ENCODE measurements around the gene MORC1. TPM values are rescaled to one million over a fixed set of nuclear protein-coding genes. Genes with fewer than 3 reads are reported as not detected.

Gene MORC1, protein sequence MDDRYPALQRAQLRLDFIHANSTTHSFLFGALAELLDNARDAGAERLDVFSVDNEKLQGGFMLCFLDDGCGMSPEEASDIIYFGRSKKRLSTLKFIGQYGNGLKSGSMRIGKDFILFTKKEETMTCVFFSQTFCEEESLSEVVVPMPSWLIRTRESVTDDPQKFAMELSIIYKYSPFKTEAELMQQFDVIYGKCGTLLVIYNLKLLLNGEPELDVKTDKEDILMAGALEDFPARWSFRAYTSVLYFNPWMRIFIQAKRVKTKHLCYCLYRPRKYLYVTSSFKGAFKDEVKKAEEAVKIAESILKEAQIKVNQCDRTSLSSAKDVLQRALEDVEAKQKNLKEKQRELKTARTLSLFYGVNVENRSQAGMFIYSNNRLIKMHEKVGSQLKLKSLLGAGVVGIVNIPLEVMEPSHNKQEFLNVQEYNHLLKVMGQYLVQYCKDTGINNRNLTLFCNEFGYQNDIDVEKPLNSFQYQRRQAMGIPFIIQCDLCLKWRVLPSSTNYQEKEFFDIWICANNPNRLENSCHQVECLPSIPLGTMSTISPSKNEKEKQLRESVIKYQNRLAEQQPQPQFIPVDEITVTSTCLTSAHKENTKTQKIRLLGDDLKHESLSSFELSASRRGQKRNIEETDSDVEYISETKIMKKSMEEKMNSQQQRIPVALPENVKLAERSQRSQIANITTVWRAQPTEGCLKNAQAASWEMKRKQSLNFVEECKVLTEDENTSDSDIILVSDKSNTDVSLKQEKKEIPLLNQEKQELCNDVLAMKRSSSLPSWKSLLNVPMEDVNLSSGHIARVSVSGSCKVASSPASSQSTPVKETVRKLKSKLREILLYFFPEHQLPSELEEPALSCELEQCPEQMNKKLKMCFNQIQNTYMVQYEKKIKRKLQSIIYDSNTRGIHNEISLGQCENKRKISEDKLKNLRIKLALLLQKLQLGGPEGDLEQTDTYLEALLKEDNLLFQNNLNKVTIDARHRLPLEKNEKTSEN
- not detected in 2 replicates for total RNA-seq

DNA sequence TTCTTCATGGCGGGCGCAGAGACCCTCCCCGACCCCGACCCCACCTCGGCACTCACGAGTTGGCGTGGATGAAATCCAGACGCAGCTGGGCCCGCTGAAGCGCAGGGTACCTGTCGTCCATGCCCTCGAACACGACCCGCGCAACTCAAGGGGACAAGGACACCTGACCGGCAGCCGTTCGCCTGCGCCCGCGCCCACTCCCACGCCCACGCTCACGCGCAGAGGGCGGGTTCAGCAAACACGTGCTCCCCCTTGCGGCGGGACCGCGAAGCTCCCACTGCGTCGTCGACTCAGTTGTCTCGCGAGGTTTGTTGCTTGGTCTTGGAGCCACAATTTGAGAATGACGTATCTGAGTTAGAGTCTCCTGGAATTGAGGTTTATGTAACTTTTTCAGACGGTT is at the start of gene MORC1:
TSS of gene MORC1 (minus strand) at position 196 of the 400 bp plus-strand sequence. CDS start at position 121, 75 bp downstream.

DNA sequence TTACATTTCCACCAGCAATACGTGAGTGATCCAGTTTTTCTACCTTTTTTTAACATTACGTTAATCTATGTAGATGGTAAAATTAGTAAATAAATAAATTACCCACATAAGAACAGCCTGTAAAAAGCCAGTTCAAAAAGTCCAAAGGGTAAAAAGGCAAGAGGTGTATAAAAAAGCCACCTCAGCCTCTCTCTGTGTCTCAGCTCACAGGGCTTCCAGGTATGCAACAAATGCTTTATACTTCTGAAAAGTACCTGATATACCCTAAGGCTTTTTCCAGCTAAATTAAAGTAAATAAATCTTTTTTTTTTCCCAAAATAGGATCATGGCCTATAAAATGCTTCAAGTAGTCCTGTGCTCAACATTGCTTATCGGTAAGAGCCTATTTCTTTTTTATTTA is 18.6 kb upstream of the MORC1 start, which contains the start of gene C3orf85:
TSS of gene C3orf85 (plus strand) at position 197 of the 400 bp plus-strand sequence. CDS start at position 326, 129 bp downstream.

DNA sequence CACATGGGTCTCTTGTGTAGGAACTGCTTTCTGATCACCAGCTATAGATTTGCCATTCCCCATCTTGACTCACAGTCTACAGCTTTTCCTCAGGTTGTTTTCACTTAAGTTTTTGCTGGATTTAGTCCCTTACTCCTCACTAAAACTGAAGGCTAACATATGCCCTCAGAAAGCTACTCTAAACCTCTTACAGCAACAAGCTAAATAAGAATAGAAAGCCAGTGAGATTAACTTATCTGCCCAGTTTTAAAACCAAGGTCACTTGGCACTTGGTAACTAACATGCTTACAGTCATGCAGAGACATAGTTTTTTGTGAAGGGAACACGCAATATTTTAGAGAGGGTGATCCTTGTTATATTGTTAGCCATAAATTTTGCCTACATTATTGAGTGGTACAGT is 164.2 kb downstream of the MORC1 start, which contains the start of gene GUCA1C:
TSS of gene GUCA1C (minus strand) at position 180 of the 400 bp plus-strand sequence. CDS start at position 63, 117 bp downstream.

Other genes starting within 250 kb of the MORC1 start
- gene GUCA1C, start 164.3 kb downstream of the MORC1 start, total RNA-seq = not detected in 2 replicates
- not detected in 2 replicates for gene C3orf85, start 18.6 kb upstream of the MORC1 start, total RNA-seq
- not detected in 2 replicates for gene DPPA2, start 198.4 kb upstream of the MORC1 start, total RNA-seq
- not detected in 2 replicates for gene DPPA4, start 219.4 kb upstream of the MORC1 start, total RNA-seq